Stimulated activated CD4-positive, alpha-beta T cell treated with anti-CD3 and anti-CD28 coated beads, Interleukin-1b, Interleukin-23, amount 100 ng/mL, for 4 hours (primary cell): ENCODE data around the gene PLCXD3.

ENCODE experiments used
- DNase-seq, 2 donors: peaks; one replicate each; pipeline ENCODE4 v3.0.0-alpha.2; 2020; ENCODE audit warnings: low read depth in 2 of 2

The PLCXD3 gene

DNA sequence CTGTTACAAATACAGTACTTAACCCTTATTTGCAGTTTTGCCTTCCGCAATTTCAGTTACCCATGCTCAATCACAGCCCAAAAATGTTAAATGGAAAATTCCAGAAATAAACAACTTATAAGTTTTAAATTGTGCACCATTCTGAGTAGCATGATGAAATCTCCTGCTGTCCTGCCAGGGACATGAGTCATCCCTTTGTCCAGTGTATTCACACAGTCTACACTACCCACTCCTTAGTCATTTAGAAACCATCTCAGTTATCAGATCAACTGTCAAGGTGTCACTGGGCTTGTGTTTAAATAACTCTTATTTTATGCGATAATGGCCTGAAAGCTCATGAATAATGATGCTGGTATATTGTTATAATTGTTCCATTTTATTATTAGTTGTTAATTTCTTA, 95.8 kb downstream of the PLCXD3 start:
- DNase-seq = no peak

- no peak for DNase-seq
Observed at GRCh38 chr5:41413074-41413473, 97.3 kb downstream of the PLCXD3 start.

- DNase-seq = no peak
Observed at GRCh38 chr5:41412496-41412895, 97.9 kb downstream of the PLCXD3 start.

DNA sequence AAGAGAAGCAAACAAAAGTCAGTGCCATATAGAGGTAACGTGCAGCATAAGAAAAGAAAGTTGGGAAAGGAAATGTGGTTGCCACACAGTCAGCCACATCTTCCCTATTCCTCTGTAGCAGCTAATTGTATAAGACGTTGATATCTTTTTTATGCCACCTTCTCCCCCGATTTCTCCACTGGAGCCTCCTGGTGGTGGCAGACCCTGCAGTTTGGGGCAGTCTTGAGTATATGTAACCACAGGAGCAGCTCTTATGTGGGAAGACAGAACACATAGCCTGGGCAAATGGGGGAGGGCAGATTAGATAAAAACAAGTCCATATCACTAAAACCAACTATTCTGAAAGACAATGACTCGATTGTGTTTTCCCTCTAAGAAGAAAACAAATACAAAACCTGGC, 99.7 kb downstream of the PLCXD3 start:
- no peak for DNase-seq

- no peak for DNase-seq
Observed at GRCh38 chr5:41410307-41410706, 100.1 kb downstream of the PLCXD3 start.

DNA sequence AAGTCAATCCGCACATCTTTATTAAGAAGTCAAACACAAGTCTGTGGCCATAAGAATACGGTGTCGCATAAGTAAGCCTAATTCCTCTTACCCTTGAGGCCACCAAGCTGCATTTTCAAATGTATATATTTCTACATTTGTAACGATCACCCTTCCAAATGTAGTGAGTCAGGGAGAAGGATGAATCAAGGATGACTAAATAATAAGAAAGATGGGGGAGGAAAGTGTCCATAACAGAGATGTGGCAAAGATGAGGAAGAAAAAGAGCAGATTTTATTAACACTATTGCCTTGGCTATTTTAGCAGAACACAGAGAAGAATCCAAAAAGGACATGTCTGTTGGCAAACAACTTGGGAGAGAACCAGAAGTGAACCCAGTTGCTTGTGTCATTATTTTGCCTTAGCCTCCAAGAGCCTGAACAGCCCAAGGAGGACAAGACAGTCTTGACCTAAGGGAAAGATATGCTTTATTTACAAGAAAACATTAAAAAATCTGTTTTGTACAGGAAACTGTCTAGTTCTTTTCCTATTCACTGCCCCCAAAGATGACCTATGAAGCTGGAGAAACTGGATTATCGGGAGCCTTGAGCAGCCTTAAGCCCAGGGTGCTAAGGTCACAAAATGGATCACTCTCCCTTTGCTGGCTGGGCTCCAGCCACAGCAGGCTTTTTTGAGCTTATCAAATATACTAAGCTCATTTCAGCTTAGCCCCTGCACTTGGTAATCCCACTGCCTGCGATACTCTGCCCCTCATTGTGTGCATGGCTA, 101.5 kb downstream of the PLCXD3 start:
- DNase-seq = no peak

GRCh38 chr5:41406936-41407335, 103.5 kb downstream of the PLCXD3 start:
- DNase-seq = no peak

GRCh38 chr5:41406424-41406823, 104.0 kb downstream of the PLCXD3 start:
- no peak for DNase-seq

- DNase-seq = no peak
Observed at GRCh38 chr5:41404757-41405156, 105.6 kb downstream of the PLCXD3 start.

- DNase-seq = no peak
Observed at GRCh38 chr5:41403846-41404245, 106.6 kb downstream of the PLCXD3 start.

- no peak for DNase-seq
Observed at GRCh38 chr5:41402845-41403244, 107.6 kb downstream of the PLCXD3 start.

GRCh38 chr5:41399839-41400238, 110.6 kb downstream of the PLCXD3 start:
- DNase-seq = no peak

DNA sequence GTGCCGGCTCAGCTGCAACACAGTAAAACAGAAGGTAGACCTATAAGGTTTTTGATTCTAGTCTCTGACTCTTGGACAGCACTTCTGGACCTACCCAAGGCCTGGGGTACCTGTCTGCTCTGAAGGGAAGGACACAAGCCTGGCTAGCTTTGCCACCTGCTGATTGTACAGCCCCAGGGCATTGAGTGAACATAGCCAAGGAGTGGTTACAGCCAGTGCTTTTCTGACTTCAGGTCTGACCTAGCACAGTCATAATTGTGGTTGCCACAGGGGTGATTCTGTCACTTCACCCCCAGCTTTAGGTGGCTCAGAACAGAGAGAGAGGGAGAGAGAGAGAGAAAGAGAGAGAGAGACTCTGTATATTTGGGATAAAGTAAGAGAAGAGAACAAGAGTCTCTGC, 118.4 kb downstream of the PLCXD3 start:
- DNase-seq = no peak

DNA sequence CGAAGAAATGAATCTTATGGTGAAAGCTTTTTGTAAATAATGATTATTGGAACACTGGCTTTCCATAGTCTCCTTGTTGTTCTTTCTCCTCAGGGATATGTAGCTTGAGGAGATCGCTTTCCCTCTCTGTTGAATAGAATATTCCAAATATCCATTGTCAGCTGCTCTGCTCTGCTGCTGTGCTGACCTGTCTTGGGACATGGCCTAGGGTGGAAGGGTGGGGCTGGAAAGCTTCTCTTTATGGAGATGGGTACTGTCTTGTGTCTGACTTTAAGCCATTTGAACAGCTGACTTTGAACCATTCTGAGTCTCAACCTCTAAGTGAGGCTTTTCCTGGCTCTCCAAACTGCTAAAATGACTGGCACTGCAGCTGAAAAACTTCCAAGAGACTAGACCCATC, 135.8 kb downstream of the PLCXD3 start:
- DNase-seq = no peak

DNA sequence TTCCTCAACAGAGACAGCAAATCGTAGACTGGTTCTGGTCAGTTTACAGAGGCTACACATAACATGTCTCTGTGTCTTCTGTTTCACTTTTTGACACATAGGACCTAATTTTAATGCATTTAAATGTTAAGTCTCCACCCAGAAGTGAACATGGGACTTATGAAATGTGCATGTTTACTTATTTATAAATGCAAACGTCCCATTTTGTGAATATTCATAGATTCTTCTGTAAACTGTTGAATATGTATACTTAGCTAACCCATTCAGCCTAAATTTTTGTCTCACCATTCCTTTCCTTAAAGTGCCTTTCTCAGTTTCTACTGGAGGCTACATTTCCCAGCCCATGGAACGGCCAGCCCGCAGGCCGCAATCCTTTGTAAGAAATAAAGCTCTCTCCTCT, 137.2 kb downstream of the PLCXD3 start:
- DNase-seq = no peak

GRCh38 chr5:41371738-41372137, 138.7 kb downstream of the PLCXD3 start:
- no peak for DNase-seq

DNA sequence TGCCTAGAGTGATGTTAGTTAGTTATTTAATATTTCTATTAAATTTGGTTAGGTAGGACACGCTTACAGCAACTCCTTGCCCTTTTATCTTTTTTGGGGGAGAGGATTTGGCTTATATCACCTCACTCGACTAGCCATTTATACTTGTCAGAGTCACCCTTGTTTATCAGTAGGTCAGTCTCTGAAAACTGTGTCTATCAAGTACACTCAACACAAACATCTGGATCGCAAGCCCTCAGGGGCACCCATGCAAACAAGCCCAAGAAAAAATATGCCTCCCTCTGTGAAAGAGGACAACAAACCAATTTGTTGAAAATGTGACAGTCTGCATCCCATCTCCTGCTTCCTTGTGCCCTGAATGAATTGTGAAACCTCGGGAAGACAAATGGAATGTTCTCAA, 139.9 kb downstream of the PLCXD3 start:
- no peak for DNase-seq

GRCh38 chr5:41369799-41370198, 140.6 kb downstream of the PLCXD3 start:
- no peak for DNase-seq

GRCh38 chr5:41368158-41368557, 142.2 kb downstream of the PLCXD3 start:
- no peak for DNase-seq

- DNase-seq = no peak
Observed at GRCh38 chr5:41365369-41365768, 145.0 kb downstream of the PLCXD3 start.

DNA sequence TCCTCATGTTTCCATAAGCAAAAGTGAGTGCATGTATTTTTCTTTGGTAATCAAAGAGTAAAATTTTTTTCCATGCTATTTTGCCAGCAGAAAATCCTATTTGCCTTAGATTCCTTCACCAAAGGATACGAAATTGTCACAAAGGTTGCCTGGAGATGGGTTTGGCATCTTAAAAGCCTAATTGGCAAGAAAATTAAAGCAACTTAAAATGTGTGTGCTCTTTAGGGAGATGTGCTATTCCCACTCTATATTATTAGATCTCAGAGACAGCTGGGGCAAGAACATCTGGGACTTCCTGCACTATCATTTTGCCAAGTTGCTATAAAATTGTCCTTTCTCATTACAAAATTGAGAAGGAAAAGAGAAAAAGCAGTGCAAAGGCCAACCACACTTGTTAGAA, 146.1 kb downstream of the PLCXD3 start:
- no peak for DNase-seq

DNA sequence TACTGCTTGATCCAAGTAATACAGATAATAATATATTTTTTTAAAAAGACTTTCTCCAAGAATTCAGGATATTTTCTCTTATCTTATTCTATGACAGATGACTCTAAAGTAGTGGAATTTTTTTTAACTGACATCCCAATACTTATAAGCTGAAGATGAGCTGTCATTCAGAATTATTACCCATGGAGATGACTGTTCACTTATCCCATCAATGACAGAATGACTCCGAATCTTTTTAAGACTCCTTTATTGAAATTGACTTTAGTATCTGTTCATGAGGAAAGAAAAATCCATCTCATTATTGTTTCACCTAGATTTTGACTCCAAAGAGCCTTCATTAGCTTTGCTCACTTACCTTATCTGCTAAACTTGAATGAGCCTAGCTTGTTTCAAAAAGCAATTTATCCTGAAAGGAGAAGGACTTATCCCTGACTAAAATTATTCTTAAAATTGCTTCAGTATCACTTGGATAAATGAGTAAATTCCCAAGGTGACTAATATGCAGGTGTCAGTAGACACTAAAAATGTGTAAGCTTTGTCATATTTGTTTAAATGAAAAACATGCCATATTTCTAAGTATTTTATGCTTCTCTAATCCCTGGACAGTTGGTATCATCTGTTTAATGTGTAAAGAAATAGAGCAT, 146.9 kb downstream of the PLCXD3 start:
- no peak for DNase-seq

GRCh38 chr5:41356786-41357185, 153.6 kb downstream of the PLCXD3 start:
- DNase-seq = no peak

DNA sequence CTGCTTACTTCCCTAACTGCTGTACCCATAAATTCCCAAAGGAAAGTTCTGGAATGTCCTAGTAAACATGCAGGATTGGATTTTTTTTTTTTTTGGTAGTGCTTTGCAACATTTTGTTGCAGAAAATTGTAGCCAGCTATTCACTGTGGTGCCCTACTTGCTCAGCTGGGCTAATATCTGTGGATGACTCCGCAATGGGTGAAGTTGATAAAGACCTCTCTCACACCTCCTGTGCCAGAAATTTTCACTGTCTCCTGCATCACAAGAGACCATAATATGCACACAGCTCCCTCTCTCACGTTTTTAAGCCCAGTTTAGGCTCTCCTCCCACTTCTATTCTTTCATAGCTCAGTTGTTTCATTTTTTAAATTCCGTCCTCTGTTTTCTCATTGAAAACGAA, 160.6 kb downstream of the PLCXD3 start:
- no peak for DNase-seq
